HAP-1 (cell line): ENCODE data around the gene USP30.

Experiments
- DNase-seq, 2 experiments: peaks; one replicate each; pipeline ENCODE4 v3.0.0-alpha.2; 2016 to 2020; ENCODE audit warnings: low spot score in 2 of 2
- H3K27me3 ChIP-seq: fragments of 250-450 bp; sonication (Bioruptor Pico); 2 replicates; pipeline ENCODE4 v1.5.1; 2020; ENCODE audit warnings: low read depth, mild to moderate bottlenecking, moderate library complexity
- H3K36me3 ChIP-seq: fragments of 250-450 bp; sonication (Bioruptor Pico); replicated peaks from 2 replicates; pipeline ENCODE4 v1.5.1; 2020; ENCODE audit warnings: mild to moderate bottlenecking
- H3K4me1 ChIP-seq: fragments of 250-450 bp; sonication (Bioruptor Pico); 2 replicates; pipeline ENCODE4 v1.5.1; 2020; ENCODE audit warnings: mild to moderate bottlenecking
- H3K4me3 ChIP-seq: fragments of 250-450 bp; sonication (Bioruptor Pico); 2 replicates; pipeline ENCODE4 v1.5.1; 2020; ENCODE audit warnings: mild to moderate bottlenecking, moderate library complexity
- H3K9me3 ChIP-seq: fragments of 250-450 bp; sonication (Bioruptor Pico); 2 replicates; pipeline ENCODE4 v1.5.1; 2020; ENCODE audit warnings: mild to moderate bottlenecking, moderate library complexity
- in situ Hi-C: fragments of 300-500 bp; cut with MboI; formaldehyde crosslinking; loops from 3 replicates; pipeline ENCODE4 v1.14.3; 2020; ENCODE audit warnings: low sequenced_read_pairs, inconsistent platforms, mixed read lengths

The USP30 gene

DNA sequence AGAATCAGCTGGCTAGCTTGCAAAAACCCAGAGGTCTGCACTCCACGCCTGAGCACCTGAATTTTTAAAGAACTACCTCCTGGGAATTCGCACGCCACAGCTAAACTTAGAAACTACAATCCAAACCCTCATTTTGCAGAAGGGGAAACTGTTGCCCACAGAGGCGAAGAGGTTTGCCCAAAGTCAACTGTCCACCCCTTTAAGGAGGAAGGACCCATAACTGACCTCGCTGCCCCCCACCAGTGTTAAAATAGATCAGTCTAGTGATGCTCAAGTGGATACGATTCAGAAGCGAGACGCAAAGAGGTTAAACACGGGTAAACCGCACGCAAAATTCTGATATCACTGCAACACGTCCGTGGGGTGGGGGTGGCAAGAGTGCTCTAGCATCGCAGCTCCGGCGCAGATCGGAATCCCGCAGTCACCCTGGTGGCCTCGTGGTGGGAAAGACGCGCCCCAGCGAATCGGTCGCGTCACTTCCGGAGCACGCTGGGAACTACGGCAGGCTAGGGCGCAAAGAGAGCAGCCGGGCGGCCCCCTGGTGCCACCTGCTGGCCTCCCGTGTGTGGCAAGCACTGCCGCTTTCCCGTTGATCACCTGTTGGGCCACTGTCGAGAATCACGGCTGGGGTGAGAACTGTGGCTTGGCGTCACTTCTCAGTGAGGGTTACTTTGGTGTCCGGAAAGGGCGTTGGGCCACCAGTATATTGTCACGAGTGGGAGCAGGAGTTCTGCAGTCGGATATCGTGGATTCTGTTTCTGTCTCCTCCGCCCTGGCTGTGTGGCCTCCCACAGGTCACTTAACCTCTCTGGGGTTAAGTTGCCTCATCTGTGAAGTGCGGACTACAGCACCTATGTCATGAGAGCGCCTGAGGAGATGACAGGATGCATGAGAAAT, 40.9 kb downstream of the USP30 start, which contains the start of gene ALKBH2:
Gene ALKBH2, minus strand, starts transcription at position 451 of the 897 bp plus-strand sequence. CDS start 686 bp downstream, outside the sequence.
- Histone ChIP-seq H3K4me3 (peak within 1 kb of the TSS; percentile 41), H3K36me3 (peaks cover 44% of the 10 kb centered on the region), H3K4me1 (peaks cover 22% of the 10 kb centered on the region), H3K9me3 (no peaks in the 10 kb centered on the region), H3K27me3 (no peaks in the 10 kb centered on the region)
- DNase-seq, result peak; percentile 83 to 95
- in situ Hi-C loops, result loop anchor here (5.0 to 10.0 kb wide), 3 partner anchors 141 to 528 kb away; partner anchors contain the start of genes ISCU and SART3

DNA sequence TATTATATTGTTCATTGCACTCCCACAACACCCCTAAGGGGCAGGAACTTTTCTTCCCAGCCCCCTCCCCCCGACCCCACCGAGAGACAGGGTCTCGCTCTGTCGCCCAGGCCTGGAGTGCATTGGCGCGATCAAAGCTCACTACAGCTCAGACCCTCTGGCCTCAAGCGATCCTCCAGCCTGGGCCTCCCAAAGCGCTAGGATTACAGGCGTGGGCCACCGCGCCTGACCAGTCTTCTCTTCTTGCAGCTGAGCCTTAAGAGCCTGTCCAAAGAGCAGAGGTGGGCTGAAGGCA, 44.7 kb downstream of the USP30 start:
- H3K9me3 ChIP-seq, result no peaks in the 10 kb centered on the region
- peaks cover 42% of the 10 kb centered on the region for H3K36me3 ChIP-seq
- no peaks in the 10 kb centered on the region for H3K27me3 ChIP-seq
- H3K4me1 ChIP-seq, result peaks cover 15% of the 10 kb centered on the region
- DNase-seq, result no peak
- in situ Hi-C loops, result loop anchor here (10.0 kb wide), 2 partner anchors 292 to 532 kb away; partner anchors contain the start of genes ISCU and SART3
- H3K4me3 ChIP-seq, result peak overlapping the region; percentile 85

DNA sequence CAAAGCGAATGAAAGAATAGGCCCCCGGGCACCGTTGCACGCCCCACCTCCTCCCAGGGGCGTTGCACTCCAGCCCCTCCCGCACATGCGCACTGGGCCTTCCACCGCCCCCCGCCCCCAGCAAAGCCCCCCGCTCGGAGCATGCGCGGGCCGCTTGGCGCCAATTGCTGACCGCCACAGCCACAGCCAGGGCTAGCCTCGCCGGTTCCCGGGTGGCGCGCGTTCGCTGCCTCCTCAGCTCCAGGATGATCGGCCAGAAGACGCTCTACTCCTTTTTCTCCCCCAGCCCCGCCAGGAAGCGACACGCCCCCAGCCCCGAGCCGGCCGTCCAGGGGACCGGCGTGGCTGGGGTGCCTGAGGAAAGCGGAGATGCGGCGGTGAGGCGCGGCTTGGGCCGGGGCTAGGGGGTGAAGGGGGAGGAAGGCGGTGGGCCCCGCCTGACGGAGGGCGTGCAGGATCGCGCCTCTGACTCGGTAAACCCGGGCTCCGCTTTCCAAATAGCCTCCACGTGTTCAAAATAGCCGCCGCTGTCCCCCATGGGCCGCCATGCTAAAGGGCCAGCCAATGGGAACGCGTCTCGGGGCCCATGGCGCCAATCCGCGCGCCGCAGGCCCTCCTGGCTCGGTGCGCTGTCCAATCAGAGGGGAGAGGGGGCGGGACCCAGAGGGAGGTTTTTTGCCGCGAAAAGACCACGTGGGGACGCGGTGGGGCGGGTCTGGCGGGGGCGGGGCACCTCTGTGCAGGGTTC, 45.2 kb downstream of the USP30 start, which contains the start of gene UNG:
Gene UNG, plus strand, starts transcription at position 163 of the 748 bp plus-strand sequence. Its CDS starts 83 bp downstream, at position 246.
- Histone ChIP-seq H3K4me3 (peak within 1 kb of the TSS; percentile 85), H3K9me3 (no peaks in the 10 kb centered on the region), H3K4me1 (peaks cover 12% of the 10 kb centered on the region), H3K27me3 (no peaks in the 10 kb centered on the region), H3K36me3 (peaks cover 39% of the 10 kb centered on the region)
- in situ Hi-C loops, result loop anchor here (10.0 kb wide), 2 partner anchors 293 to 533 kb away; partner anchors contain the start of genes ISCU and SART3
- DNase-seq, result peak; percentile 88 to 97

DNA sequence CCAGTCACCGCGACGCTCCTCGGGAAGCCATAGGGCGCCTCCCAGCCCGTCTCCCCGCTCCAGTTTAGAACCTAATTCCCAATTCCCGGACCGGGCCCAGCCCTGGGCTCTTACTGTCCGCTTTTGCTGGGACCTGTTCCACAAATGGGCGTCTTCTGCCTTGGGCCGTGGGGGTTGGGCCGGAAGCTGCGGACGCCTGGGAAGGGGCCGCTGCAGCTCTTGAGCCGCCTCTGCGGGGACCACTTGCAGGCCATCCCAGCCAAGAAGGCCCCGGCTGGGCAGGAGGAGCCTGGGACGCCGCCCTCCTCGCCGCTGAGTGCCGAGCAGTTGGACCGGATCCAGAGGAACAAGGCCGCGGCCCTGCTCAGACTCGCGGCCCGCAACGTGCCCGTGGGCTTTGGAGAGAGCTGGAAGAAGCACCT, 45.8 kb downstream of the USP30 start:
- in situ Hi-C loops, result loop anchor here (10.0 kb wide), 2 partner anchors 293 to 533 kb away; partner anchors contain the start of genes ISCU and SART3
- H3K9me3 ChIP-seq, result no peaks in the 10 kb centered on the region
- no peak for DNase-seq

DNA sequence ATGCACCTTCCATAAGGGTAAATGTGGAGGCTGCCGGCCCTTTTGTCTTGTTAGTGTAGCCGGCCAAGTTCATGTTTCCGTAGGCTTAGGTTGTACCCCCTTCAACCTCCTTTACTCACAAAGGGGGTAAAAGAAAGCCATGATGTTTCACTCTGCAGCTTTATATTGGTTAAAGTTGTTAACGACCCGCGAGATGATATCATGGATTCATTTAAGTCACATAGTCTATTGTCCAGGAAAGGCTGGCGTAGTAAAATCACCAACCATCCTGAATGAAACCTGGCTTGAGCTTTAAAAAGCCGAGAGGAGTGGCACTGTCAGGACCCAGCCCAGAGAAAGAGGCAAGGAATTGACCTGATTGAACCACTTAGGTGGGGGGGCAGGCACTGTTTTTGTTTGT, 46.3 kb downstream of the USP30 start:
- no peak for DNase-seq
- in situ Hi-C loops, result loop anchor here (10.0 kb wide), 2 partner anchors 294 to 534 kb away; partner anchors contain the start of genes ISCU and SART3
- Histone ChIP-seq H3K27me3 (no peaks in the 10 kb centered on the region), H3K36me3 (peaks cover 47% of the 10 kb centered on the region), H3K9me3 (no peaks in the 10 kb centered on the region), H3K4me3 (peak overlapping the region; percentile 85), H3K4me1 (peaks cover 4% of the 10 kb centered on the region)

More for the DNA sequence above, 45.8 kb downstream of the USP30 start:
- Histone ChIP-seq H3K27me3 (no peaks in the 10 kb centered on the region), H3K4me1 (peaks cover 6% of the 10 kb centered on the region), H3K36me3 (peaks cover 43% of the 10 kb centered on the region), H3K4me3 (peak overlapping the region; percentile 85)

DNA sequence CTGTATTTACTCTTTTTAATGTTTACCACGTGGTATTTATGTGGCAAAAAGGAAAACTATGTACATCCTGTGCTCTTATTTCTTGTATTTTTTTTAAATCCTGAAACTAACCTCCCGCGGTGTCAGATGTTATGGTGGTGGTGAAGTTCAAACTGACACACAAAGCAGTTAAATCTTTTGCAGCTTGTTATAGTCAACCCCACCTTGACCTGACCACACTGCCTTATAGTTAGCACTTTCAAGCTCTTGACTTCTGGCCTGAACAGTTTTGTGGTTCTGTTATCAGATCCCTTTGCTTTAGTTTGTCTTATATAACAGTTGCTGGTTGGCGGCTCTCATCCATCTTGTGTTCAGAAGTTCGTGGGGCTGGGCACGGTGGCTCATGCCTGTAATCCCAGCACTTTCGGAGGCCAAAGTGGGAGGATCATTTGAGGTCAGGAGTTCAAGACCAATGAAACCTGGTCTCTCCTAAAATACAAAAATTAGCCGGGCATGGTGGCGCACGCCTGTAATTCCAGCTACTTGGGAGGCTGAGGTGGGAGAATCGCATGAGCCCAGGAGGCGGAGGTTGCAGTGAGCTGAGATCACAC, 47.1 kb downstream of the USP30 start:
- H3K36me3 ChIP-seq, result peaks cover 56% of the 10 kb centered on the region
- in situ Hi-C loops, result loop anchor here (10.0 kb wide), 3 partner anchors 285 to 535 kb away; partner anchors contain the start of genes ISCU and SART3
- no peak for DNase-seq
- no peak overlapping the region for H3K4me3 ChIP-seq
- H3K4me1 ChIP-seq, result peaks cover 3% of the 10 kb centered on the region
- no peaks in the 10 kb centered on the region for H3K9me3 ChIP-seq
- no peaks in the 10 kb centered on the region for H3K27me3 ChIP-seq

DNA sequence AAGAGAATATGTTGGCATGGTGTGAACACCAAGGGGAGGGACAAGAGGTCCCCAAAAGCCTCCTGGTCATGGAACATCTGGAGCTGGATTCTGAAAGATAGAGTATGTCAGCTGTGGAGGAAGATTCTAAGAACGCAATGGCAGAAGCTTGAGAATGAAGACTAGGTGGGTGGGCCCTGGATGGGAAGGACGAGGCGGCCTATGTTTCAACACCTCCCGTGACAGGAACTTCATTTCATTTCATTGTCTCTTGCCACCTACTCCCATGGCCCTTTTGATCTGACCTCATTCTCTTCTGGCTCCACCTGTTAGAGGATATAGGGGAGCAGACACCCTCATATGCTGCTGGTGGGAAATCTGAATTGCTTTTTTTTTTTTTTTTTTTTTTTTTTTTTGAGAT, 48.4 kb downstream of the USP30 start:
- Histone ChIP-seq H3K36me3 (peaks cover 68% of the 10 kb centered on the region), H3K9me3 (no peaks in the 10 kb centered on the region), H3K4me1 (peaks cover 3% of the 10 kb centered on the region), H3K27me3 (no peaks in the 10 kb centered on the region), H3K4me3 (no peak overlapping the region)
- DNase-seq, result no peak
- in situ Hi-C loops, result loop anchor here (10.0 kb wide), 1 partner anchor 284 kb away; no protein-coding TSS in a partner anchor

DNA sequence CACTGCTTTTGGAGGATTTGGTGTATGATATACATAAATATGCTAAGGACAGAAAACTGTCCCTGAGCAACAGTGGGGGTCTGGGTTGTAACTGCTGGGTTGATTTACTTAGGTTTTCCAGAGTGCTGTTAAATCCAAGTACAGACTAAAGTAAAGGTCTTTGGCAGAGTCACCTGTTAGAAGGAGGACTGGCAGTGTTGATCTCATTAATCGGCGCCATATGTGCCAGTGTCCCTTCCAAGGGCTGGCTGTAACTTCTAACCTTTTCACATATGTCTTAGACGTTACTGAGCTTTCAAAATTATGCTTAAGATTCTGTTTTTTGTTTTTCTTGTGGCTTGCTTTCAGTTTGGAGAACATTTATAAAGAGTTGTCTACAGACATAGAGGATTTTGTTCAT, 50.1 kb downstream of the USP30 start:
- Histone ChIP-seq H3K9me3 (no peaks in the 10 kb centered on the region), H3K4me3 (no peak overlapping the region), H3K27me3 (no peaks in the 10 kb centered on the region), H3K36me3 (peaks cover 80% of the 10 kb centered on the region), H3K4me1 (no peaks in the 10 kb centered on the region; the same call in 1 of the 2 replicates)
- no peak for DNase-seq
- in situ Hi-C loops, result loop anchor here (10.0 kb wide), 1 partner anchor 282 kb away; no protein-coding TSS in a partner anchor

DNA sequence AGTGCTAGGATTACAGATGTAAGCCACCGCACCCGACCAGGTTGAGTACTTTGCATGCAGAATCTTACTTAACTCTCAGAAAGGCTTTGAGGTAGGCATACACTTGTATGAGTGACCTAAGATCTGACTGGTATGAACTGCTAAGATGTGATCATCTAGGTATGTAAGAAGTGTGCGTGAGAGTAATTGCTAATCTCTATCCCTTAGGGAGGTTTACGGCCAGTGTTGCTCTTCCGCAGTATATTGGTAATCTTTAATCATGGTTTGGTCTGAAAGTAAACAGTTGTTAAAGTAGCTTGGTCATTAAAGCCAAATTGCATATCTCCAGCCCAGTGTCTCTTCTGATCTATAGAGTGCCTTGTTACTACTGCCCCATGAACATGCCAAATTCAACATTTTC, 52.8 kb downstream of the USP30 start:
- H3K9me3 ChIP-seq, result no peaks in the 10 kb centered on the region
- H3K27me3 ChIP-seq, result no peaks in the 10 kb centered on the region
- no peak overlapping the region for H3K4me3 ChIP-seq
- in situ Hi-C loops, result loop anchor here (10.0 kb wide), 1 partner anchor 280 kb away; no protein-coding TSS in a partner anchor
- no peak for DNase-seq
- no peaks in the 10 kb centered on the region for H3K4me1 ChIP-seq
- peaks cover 85% of the 10 kb centered on the region for H3K36me3 ChIP-seq

DNA sequence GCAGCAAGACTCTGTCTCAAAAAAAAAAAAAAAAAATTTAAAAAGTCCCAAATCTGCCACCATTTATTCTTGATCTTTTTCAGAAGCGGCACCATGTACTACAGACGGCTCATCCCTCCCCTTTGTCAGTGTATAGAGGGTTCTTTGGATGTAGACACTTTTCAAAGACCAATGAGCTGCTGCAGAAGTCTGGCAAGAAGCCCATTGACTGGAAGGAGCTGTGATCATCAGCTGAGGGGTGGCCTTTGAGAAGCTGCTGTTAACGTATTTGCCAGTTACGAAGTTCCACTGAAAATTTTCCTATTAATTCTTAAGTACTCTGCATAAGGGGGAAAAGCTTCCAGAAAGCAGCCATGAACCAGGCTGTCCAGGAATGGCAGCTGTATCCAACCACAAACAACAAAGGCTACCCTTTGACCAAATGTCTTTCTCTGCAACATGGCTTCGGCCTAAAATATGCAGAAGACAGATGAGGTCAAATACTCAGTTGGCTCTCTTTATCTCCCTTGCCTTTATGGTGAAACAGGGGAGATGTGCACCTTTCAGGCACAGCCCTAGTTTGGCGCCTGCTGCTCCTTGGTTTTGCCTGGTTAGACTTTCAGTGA, 57.5 kb downstream of the USP30 start:
- peaks cover 49% of the 10 kb centered on the region for H3K36me3 ChIP-seq
- no peaks in the 10 kb centered on the region for H3K9me3 ChIP-seq
- no peaks in the 10 kb centered on the region for H3K4me1 ChIP-seq
- no peak overlapping the region for H3K4me3 ChIP-seq
- H3K27me3 ChIP-seq, result no peaks in the 10 kb centered on the region
- in situ Hi-C loops, result loop anchor here (10.0 kb wide), 1 partner anchor 275 kb away; no protein-coding TSS in a partner anchor
- no peak for DNase-seq

DNA sequence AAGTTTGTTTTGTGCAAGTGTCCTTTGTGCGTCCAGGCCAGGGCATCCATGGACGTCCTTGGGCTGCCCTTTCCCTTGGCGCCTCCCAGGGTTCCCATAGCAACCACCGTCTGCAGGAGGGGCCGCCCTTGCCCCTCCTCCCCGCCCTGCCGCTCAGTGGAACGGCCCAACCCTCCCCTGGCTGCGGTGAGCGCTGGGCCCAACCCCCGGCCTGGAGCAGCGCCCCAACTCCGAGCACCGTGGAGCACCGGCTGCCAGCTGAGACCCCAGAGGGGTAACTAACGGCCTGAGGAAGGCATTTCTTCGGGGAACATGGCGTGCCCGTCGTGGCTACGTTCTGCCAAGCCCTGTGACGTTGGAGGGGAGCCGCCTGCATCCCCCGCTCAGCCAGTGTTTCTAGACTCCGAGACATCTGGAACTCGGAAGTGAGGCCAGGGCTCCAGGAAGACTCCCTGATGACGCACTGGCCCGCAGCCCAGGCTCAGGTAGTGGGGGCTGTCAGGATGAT, 58.7 kb downstream of the USP30 start:
- no peaks in the 10 kb centered on the region for H3K27me3 ChIP-seq
- no peak overlapping the region for H3K4me3 ChIP-seq
- H3K9me3 ChIP-seq, result no peaks in the 10 kb centered on the region
- in situ Hi-C loops, result no loop called here
- H3K4me1 ChIP-seq, result no peaks in the 10 kb centered on the region
- H3K36me3 ChIP-seq, result peaks cover 37% of the 10 kb centered on the region
- peak in 1 of 2 experiments; percentile 56 for DNase-seq

DNA sequence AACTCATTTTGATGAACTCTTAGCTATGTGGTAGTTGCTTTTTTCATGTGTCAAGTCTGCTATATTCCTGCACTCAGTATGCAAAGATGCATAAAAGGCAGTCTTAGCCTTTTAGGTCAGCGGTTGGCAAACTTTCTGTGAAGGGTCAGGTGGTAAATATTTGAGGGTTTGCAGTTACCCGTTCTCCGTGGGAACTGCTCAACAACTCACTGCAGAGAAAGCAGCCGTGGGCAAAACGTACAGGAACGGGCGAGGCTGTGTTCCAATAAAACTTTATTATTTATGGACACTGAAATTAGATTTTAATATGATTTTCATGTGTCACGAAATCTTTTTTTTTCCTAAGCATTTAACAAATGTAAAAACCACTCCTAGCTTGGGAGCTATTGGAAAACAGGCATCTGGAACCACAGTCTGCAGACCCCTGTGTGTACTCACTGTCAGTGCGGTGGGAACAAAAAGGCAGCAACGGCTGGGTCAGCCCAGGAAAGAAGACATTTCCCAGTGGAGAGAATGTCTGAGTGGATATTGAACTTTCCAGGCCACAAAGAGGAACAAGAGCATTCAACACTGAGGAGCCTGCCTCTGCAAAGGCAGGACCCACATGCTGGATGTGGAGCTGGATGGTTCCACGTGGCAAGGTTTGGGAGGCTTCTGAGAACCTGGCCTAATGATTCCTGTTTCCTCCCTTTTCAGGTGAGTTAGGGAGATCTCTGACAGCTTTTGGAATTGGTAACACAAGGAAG, 60.5 kb downstream of the USP30 start:
- Histone ChIP-seq H3K36me3 (peaks cover 24% of the 10 kb centered on the region), H3K27me3 (no peaks in the 10 kb centered on the region), H3K4me1 (no peaks in the 10 kb centered on the region), H3K9me3 (no peaks in the 10 kb centered on the region), H3K4me3 (no peak overlapping the region)
- in situ Hi-C loops, result no loop called here
- no peak for DNase-seq
